G401 (cell line): ENCODE measurements around the gene PLPPR3. TPM values are rescaled to one million over a fixed set of nuclear protein-coding genes. Genes with fewer than 3 reads are reported as not detected.

Source experiments
- DNase-seq: peaks from one replicate; pipeline ENCODE4 v3.0.0-alpha.2; 2015; ENCODE audit warnings: low spot score
- in situ Hi-C: cut with HindIII; loops from 2 replicates; pipeline ENCODE4 v1.10.0; 2016; ENCODE audit warnings: low sequenced_read_pairs, mixed read lengths
- total RNA-seq: library from RNA; depleted of rRNA; stranded (reverse); fragments of >200 nt; shearing (Covaris generic); gene quantifications from 2 replicates; pipeline ENCODE4 v1.2.3, GENCODE V29; 2014; rRNA removed

Gene PLPPR3, protein sequence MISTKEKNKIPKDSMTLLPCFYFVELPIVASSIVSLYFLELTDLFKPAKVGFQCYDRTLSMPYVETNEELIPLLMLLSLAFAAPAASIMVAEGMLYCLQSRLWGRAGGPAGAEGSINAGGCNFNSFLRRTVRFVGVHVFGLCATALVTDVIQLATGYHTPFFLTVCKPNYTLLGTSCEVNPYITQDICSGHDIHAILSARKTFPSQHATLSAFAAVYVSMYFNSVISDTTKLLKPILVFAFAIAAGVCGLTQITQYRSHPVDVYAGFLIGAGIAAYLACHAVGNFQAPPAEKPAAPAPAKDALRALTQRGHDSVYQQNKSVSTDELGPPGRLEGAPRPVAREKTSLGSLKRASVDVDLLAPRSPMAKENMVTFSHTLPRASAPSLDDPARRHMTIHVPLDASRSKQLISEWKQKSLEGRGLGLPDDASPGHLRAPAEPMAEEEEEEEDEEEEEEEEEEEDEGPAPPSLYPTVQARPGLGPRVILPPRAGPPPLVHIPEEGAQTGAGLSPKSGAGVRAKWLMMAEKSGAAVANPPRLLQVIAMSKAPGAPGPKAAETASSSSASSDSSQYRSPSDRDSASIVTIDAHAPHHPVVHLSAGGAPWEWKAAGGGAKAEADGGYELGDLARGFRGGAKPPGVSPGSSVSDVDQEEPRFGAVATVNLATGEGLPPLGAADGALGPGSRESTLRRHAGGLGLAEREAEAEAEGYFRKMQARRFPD
- total RNA-seq, result 47.9 and 54.5 TPM in 2 replicates

DNA sequence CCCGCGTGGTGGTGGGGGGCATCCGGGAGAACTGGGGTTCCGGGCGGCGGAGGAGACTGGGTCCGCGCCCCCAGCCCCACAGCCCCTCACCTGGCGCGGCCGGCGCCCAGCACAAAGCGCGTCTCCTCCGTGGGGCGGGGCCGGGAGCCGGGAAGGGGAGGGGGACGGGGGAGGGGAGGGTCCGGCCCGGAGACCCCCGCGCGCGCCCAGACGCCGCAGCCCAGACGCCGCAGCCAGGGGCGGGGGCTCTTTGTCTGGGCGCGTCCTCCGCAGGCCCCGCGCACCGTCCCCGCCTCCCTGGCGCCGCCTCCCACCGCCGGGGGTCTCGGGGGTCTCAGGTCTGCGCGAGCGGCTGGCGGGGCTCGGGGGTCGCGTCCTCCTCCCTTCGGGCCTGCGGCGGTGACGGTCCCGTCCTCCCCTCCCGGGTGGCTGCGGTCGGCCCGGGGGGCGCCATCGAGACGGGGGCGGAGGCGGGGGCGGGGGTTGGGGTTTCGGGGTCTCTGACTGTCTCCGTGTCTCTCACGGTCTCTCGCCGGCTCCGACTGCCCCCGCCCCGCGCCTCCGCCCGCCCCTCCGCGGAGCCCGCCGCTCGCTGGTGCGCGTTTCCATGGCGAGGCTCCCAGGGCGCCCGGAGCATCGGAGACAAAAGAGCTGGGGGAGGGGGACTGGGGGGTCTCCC, at the start of gene PLPPR3:
PLPPR3 (minus strand) TSS at position 131 of the 679 bp plus-strand sequence. CDS start 396 bp downstream, outside the sequence.
- DNase-seq, result no peak
- in situ Hi-C loops, result no loop called here

DNA sequence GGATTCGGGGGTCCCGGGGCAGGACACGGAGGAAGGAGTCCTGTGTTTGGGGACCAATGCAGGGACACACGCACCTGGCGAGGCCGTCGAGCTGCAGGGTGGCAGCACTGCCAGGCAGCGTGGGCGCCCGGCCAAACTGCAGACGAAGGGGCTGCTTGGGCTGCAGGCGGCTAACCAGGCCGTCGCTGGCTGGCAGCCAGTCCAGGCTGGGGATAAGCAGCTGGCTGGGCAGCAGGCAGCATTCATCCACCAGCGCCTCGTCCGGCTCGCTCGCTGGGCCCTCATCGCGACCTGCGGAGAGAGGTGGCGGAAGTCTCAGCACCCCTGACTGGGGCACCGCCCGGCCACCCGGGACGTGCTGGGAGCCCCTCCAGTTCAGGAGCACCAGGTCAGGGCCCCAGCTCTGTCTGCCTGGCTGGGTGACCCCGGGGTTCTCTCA, 49.2 kb upstream of the PLPPR3 start:
- peak; percentile 25 for DNase-seq
- in situ Hi-C loops, result no loop called here

DNA sequence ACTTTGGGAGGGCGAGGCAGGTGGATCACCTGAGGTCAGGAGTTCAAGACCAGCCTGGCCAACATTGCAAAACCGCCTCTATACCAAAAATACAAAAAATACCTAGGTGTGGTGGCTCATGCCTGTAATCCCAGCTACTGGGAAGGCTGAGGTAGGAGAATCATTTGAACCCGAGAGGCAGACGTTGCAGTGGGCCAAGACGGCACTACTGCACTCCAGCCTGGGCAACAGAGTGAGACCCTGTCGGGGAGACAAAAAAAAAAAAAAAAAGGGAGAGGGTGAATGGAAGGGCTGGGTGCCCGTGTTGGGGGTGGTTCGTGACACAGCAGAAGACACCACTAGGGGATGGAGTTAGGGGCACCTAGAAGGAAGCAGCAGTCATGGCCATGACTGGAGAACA, 48.6 kb upstream of the PLPPR3 start:
- no peak for DNase-seq
- in situ Hi-C loops, result no loop called here

DNA sequence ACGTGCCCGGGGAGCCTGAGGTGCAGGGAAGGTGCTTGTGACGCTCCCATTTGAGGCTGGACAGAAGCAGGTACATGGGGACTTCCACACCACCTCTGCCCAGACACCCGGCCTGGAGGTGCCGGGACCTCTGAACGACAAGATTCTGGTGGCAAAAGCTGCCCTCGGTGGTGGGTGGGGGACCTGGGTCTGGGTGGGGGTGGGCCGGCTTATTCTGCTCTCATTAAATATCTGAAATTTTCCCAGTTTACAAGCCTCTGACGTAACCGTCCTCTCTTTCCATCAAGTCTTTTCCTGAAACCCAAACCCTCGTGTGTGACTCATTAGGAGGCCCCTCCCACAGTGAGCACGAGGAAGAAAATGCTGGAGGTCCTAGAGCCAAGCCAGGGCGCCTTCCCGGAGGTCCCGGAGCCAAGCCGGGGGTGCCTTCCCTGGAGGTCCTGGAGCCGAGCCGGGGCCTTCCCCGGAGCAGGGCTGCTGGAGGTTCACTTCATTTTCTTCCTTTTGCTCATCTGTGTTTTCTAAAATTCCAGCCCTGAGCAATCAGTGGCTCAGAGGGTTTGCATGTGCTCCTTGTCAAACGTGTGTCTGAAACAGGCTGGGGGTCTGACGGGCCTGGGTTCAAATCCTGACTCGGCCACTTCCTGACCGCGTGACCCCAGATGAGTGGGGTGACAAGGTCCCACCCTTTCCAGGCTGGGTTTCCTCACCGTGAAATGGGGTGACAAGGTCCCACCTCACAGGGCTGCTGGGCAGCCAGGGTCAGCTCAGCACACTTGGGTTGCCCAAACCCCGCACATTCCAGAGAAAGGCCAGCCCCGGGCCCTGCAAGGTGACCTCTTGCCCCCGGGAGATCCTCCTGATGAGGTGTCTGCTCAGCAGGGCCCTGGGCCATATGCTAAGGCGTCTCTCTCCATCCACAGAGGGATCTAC, 47.8 kb upstream of the PLPPR3 start:
- peak; percentile 25 for DNase-seq
- in situ Hi-C loops, result no loop called here

DNA sequence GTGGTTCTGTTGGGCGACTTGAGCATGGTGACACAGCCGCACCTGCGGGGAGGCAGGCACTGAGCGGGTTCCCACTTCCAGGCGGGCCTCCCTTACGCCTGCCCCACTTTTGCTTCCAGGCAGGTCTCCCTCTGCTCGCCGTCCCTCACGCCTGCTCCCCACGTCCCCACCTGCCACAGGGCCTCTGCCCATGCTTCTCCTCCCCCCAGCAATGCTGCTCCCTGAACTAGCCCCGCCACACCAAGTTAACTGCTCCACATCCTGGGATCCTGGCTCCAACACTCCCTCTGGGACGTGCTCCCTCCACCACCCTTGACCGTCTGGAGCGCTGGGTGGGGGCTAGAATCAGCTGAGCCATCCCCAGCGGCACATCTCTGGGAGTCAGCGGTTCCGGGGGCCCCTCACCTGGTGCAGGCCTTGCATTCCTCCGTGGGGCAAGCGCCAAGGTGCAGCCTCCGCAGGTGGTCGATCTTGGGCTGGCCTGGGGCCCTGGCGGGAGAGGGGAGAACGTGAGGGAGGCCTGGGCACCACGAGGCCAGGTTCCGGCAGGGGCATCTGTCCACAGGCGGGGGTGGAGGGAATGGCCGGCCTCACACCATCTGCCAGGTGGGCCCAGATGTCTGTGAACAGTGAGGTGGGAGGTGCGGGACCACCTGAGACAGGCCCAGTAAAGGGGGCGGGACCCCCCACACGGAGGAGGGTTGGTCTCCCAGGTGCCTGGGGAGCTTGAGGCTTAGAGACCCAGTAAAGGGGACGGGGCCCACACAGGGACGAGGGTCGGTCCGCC, 46.9 kb upstream of the PLPPR3 start:
- DNase-seq, result no peak
- in situ Hi-C loops, result no loop called here

DNA sequence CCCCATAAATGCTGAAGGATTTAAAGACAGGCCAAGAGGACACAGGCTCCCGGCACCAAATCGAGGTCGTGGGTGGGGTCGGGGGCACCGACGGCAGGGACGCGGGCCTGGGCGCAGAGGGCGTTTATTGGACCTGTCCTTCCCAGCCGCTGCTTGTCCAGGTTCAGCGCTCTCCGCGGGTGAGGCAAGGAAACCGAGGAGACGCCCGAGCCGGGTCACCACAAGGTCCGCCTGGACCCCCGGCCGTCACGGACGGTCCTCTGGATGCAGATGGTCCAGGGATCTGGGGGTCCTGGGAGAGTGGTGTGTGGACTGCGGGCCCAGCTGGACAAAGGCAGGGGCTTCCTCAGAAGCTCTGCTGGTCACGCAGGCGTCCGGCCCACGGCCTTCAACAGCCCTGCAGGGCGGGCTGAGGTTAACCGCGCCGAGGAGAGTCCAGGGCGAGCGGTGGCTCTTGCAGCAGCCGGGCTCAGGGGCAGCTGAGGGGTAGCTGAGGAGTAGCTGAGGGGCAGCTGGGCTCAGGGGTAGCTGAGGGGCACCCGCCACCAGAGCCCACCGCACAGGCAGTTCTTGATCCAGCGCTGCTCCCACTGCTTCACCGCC, 46.2 kb upstream of the PLPPR3 start:
- no peak for DNase-seq
- in situ Hi-C loops, result no loop called here

DNA sequence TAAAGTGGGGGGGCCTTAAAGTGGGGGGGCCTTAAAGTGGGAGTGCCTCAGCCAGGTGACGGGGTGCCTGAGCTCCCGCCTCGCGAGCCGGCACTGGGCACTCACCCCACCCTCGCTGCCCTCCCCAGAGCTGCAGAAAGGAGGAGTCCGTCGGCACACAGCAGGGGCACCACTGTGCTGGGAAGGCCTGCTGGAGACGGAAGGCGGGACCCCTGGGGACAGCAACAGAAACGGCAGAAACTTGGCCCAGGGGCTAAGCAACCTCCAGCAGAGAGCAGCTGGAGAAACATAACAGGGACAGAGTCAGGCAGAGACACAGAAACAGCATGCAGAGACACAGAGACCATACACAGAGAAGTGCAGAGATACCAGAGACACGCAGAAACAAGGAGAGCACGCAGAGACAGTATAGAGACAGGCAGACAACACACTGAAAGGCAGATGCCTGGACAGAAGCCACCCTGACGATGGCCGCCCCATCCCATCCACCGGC, 45.6 kb upstream of the PLPPR3 start:
- in situ Hi-C loops, result no loop called here
- DNase-seq, result no peak

DNA sequence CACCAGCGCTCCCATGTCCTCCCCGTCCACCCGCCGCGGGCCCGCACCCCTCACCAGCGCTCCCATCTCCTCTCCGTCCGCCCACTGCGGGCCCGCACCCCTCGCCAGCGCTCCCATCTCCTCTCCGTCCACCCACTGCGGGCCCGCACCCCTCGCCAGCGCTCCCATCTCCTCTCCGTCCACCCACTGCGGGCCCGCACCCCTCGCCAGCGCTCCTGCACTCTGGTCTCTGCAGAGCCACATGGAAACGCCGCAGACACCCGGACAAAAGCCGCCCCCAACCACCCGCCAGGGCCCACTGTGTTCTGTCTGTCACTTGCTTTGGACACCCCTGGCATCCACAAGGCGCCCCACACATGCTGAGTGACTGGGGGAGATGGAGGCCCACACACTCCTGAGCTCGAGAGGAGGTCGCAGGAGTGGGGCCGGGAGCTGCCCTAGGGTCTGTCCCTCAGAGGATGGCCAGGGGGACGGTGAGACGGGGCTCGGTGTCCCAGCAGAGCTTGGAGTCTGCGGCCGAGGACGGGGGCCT, 45.1 kb upstream of the PLPPR3 start:
- no peak for DNase-seq
- in situ Hi-C loops, result no loop called here

DNA sequence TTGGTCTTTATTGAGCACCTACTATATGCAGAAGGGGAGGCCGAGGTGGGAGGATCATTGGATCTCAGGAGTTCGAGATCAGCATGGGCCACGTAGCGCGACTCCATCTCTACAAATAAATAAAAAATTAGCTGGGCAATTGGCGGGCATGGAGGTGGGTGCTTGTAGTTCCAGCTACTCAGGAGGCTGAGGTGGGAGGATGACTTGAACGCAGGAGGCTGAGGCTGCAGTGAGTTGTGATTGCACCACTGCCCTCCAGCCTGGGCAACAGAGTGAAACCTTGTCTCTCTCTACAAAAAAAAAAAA, 41.5 kb upstream of the PLPPR3 start:
- in situ Hi-C loops, result no loop called here
- no peak for DNase-seq

DNA sequence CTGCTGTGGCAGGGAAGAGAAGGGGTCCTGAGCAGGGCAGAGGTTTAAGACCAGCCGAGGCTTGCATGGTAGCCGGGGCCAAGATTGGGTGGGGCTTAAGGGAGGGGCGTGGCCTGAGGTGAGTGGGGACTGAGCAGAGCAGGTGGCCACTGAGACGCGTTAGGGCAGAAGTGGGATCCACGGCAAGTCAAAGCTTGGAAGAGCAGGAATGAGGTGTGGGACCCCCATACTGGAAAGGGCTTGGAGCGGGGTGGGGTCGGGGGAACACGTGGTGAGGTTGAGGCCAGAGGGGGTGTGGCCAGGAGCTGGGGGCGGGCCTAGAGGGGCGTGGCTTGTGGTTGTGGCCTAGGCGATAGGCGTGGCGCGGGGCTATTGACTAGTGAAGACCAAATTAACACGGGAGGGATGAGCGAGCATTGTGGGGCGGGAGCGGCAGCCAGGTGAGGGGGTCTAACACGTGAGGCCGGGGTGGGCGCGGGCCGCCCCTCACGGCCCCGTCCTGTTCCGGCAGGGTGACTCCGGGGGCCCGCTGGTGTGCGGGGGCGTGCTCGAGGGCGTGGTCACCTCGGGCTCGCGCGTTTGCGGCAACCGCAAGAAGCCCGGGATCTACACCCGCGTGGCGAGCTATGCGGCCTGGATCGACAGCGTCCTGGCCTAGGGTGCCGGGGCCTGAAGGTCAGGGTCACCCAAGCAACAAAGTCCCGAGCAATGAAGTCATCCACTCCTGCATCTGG, 41.0 kb upstream of the PLPPR3 start:
- DNase-seq, result no peak
- in situ Hi-C loops, result no loop called here

DNA sequence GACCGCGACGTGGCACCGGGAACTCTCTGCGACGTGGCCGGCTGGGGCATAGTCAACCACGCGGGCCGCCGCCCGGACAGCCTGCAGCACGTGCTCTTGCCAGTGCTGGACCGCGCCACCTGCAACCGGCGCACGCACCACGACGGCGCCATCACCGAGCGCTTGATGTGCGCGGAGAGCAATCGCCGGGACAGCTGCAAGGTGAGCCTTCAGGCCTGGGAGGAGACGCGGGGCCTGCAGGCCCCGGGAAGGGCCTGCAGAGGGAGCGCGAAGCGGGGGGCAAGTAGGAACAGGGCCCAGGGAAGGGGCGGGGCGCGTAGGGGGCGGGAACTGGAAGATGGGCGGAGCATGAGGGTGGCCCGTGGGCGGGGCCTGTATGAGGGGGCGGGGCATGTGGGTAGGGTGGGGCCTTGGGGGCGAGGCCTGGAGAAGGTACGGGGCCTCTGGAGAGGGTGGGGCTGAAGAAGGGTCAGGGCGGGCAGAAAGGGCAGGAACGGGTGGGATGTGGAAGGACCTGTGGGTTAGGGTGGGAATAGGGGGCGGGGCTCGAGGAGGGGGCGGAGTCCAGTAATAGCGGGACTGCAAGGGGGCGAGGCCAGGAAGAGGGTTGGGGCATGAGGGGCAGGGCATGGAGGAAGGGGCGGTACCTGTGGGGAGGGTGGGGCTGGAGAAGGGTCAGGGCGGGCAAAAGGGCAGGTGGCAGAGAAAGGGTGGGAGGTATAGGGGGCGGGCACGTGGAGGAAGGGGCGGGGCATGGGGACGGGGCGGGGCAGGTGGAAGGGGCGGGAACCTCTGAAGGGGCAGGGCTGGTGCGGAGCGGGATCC, 40.2 kb upstream of the PLPPR3 start:
- no peak for DNase-seq
- in situ Hi-C loops, result no loop called here

DNA sequence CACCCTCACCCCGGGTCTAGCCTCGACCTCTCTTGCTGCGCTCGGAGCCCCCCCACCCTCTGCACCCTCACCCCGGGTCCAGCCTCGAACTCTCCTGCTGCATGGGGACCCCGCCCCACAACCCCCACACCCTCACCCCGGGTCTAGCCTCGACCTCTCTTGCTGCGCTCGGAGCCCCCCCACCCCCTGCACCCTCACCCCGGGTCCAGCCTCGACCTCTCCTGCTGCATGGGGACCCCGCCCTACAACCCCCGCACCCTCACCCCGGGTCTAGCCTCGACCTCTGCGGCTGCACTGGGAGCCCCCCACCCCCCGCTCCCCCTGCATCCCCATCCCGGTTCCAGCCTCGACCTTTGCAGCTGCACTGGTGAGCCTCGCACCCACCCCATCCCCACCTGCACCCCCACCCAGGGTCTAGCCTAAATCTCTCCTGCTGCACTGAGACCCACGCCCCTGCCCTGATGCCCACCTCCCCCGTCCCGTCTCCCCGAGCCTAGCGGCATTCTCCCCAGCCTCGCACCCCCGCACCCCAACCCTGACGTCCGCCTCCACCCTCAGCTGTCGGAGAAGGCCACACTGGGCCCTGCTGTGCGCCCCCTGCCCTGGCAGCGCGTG, 39.5 kb upstream of the PLPPR3 start:
- DNase-seq, result no peak
- in situ Hi-C loops, result no loop called here

DNA sequence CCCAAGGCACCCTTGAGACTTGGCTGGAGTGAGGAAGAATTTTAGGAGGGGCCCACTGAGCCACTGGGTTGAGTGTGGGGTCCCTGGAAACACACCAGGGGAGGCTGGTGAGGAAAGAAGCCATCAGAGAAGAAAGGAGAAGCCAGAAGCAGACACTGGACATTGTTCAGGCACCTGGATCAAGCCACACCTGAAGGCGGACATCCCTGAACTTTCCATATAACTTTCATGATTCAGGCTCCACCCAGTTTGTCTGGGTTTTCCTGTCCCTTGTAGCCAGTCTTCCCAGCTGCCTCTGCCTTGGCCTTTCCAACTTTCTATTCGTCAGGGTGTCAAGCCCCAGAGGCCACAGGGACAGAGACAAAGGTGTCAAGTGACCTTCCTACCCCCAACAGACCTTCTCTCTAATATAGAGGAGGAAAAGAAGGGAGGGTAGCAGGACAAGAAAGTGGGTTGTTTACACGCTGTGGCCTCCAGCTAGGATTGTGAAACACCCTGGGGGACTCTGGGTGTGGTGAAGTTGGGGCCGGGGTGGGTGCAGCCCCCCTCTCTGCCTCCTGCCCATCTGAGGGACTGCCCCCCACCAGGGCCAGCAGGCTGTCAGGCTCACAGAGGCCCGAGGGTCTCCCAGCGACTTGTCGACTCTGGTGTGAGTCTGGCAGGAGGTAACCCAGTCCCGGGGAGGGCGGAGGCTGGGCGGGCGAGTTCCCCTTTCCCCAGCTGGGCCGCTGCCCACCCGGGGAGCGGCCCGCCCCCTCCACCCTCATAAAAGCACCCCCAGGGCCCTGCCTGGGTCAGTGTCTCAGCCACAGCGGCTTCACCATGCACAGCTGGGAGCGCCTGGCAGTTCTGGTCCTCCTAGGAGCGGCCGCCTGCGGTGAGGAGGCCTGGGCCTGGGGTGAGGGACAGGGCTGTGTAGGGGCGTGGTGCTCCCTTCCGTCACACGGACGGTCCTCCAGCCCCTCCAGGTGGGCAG, 37.4 kb upstream of the PLPPR3 start, which contains the start of gene CFD:
CFD (plus strand) TSS at position 797 of the 976 bp plus-strand sequence; CDS start at position 823, 26 bp downstream.
- no peak for DNase-seq
- in situ Hi-C loops, result no loop called here

DNA sequence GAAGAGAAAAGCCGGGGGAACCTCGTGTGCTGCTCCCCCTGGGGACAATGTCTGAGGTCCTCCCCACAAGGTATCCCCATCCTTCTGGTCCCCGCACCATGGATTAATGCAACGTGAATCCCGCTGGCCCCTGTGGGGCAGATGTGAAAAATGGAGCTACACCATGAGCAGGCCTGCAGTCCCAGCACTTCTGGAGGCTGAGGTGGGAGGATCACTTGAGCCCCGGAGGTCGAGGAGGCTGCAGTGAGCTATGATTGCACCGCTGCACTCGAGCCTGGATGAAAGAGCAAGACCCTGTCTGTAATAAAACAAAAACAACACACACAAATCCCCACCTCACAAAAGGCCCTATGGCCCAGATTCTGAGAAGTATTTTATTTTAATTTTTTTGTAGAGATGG, 36.5 kb upstream of the PLPPR3 start:
- DNase-seq, result no peak

More for the DNA sequence above, 36.5 kb upstream of the PLPPR3 start:
- in situ Hi-C loops, result no loop called here
